Large intestine (tissue), 3 donors: ENCODE results near the gene ARFGAP2. TPM values are rescaled to one million over a fixed set of nuclear protein-coding genes. Genes with fewer than 3 reads are reported as not detected.

Experiments used
- DNase-seq, 2 donors: peaks; one replicate each; pipeline versions ENCODE4 v3.0.0 to v3.0.0-alpha.2; 2013
- H3K27ac ChIP-seq: one replicate; pipeline ENCODE4 v1.5.1; 2013; ENCODE audit warnings: low read length
- H3K27me3 ChIP-seq: 2 replicates; pipeline ENCODE4 v1.6.1; 2013; ENCODE audit warnings: low read length; ENCODE audit not compliant: control insufficient read depth, insufficient read depth
- H3K36me3 ChIP-seq: 2 replicates; pipeline ENCODE4 v1.6.1; 2013; ENCODE audit warnings: low read length; ENCODE audit not compliant: control insufficient read depth, insufficient read depth
- H3K4me1 ChIP-seq: one replicate; pipeline ENCODE4 v1.6.1; 2013; ENCODE audit warnings: low read length; ENCODE audit not compliant: control insufficient read depth, insufficient read depth
- H3K4me3 ChIP-seq: one replicate; pipeline ENCODE4 v1.5.1; 2013; ENCODE audit warnings: low read length
- H3K9me3 ChIP-seq: one replicate; pipeline ENCODE4 v1.6.1; 2013; ENCODE audit warnings: mild to moderate bottlenecking, low read depth, low read length, moderate library complexity; ENCODE audit not compliant: control insufficient read depth
- WGBS: methylation state at CpG from one replicate; pipeline ENCODE4 v1.1.5; 2013; ENCODE audit warnings: low lambda C conversion rate; ENCODE audit not compliant: insufficient coverage; 5-methylcytosine and 5-hydroxymethylcytosine counted together
- polyA plus RNA-seq: library from polyadenylated mRNA; unstranded; fragments of 120-200 nt; gene quantifications from one replicate; pipeline ENCODE4 v1.2.1, GENCODE V29; 2013

ARFGAP2 gene
- polyA plus RNA-seq, 1 donor, result 74.8 TPM

- Histone ChIP-seq H3K27ac (no peak overlapping the region), H3K4me1 (peaks cover 9% of the 10 kb centered on the region), H3K36me3 (peaks cover 75% of the 10 kb centered on the region), H3K27me3 (no peaks in the 10 kb centered on the region), H3K9me3 (no peaks in the 10 kb centered on the region), H3K4me3 (no peak overlapping the region)
- no peak for DNase-seq
- WGBS, result no CpG with 5 or more reads among the region's 8 CpGs
Observed at GRCh38 chr11:47171856-47172255, 4.8 kb downstream of the ARFGAP2 start.

- Histone ChIP-seq H3K36me3 (peaks cover 81% of the 10 kb centered on the region), H3K4me1 (peaks cover 9% of the 10 kb centered on the region), H3K9me3 (no peaks in the 10 kb centered on the region), H3K27me3 (no peaks in the 10 kb centered on the region), H3K4me3 (no peak overlapping the region), H3K27ac (no peak overlapping the region)
- no peak for DNase-seq
- WGBS, result no CpG with 5 or more reads among the region's 16 CpGs
Observed at GRCh38 chr11:47171061-47171838, 5.4 kb downstream of the ARFGAP2 start.

- peaks cover 86% of the 10 kb centered on the region for H3K36me3 ChIP-seq
- H3K27ac ChIP-seq, result no peak overlapping the region
Observed at GRCh38 chr11:47166368-47166767, 10.3 kb downstream of the ARFGAP2 start.

GRCh38 chr11:47165253-47165840 lies 11.3 kb downstream of the ARFGAP2 start:
- H3K27me3 ChIP-seq, result no peaks in the 10 kb centered on the region
- H3K9me3 ChIP-seq, result no peaks in the 10 kb centered on the region
- WGBS, result no CpG with 5 or more reads among the region's 16 CpGs
- no peak for DNase-seq
- peaks cover 82% of the 10 kb centered on the region for H3K36me3 ChIP-seq
- H3K4me3 ChIP-seq, result no peak overlapping the region
- H3K4me1 ChIP-seq, result no peaks in the 10 kb centered on the region
- H3K27ac ChIP-seq, result no peak overlapping the region

More at GRCh38 chr11:47166368-47166767, 10.3 kb downstream of the ARFGAP2 start:
- no CpG with 5 or more reads among the region's 5 CpGs for WGBS
- Histone ChIP-seq H3K9me3 (no peaks in the 10 kb centered on the region), H3K27me3 (no peaks in the 10 kb centered on the region), H3K4me3 (no peak overlapping the region), H3K4me1 (no peaks in the 10 kb centered on the region)
- DNase-seq, result no peak

GRCh38 chr11:47164321-47164720 lies 12.4 kb downstream of the ARFGAP2 start:
- H3K4me1 ChIP-seq, result no peaks in the 10 kb centered on the region
- H3K36me3 ChIP-seq, result peaks cover 77% of the 10 kb centered on the region
- H3K27me3 ChIP-seq, result no peaks in the 10 kb centered on the region
- no peak overlapping the region for H3K4me3 ChIP-seq
- no CpG with 5 or more reads among the region's 4 CpGs for WGBS
- DNase-seq, result no peak
- no peak overlapping the region for H3K27ac ChIP-seq
- H3K9me3 ChIP-seq, result no peaks in the 10 kb centered on the region

GRCh38 chr11:47163898-47164297 lies 12.8 kb downstream of the ARFGAP2 start:
- Histone ChIP-seq H3K36me3 (peaks cover 76% of the 10 kb centered on the region), H3K27ac (no peak overlapping the region), H3K4me1 (no peaks in the 10 kb centered on the region), H3K27me3 (no peaks in the 10 kb centered on the region), H3K9me3 (no peaks in the 10 kb centered on the region), H3K4me3 (no peak overlapping the region)
- DNase-seq, result no peak
- no CpG with 5 or more reads among the region's 15 CpGs for WGBS

GRCh38 chr11:47163193-47163592 lies 13.5 kb downstream of the ARFGAP2 start:
- no peak for DNase-seq
- no peaks in the 10 kb centered on the region for H3K27me3 ChIP-seq
- H3K9me3 ChIP-seq, result no peaks in the 10 kb centered on the region
- H3K4me3 ChIP-seq, result no peak overlapping the region
- no CpG with 5 or more reads among the region's 3 CpGs for WGBS
- H3K4me1 ChIP-seq, result no peaks in the 10 kb centered on the region
- H3K27ac ChIP-seq, result no peak overlapping the region
- peaks cover 72% of the 10 kb centered on the region for H3K36me3 ChIP-seq

- H3K36me3 ChIP-seq, result peaks cover 70% of the 10 kb centered on the region
- no CpG with 5 or more reads among the region's 5 CpGs for WGBS
Observed at GRCh38 chr11:47162426-47162825, 14.3 kb downstream of the ARFGAP2 start.

GRCh38 chr11:47161890-47162289 lies 14.8 kb downstream of the ARFGAP2 start:
- Histone ChIP-seq H3K36me3 (peaks cover 69% of the 10 kb centered on the region), H3K27ac (no peak overlapping the region), H3K27me3 (no peaks in the 10 kb centered on the region), H3K4me1 (no peaks in the 10 kb centered on the region), H3K4me3 (no peak overlapping the region), H3K9me3 (peaks cover 2% of the 10 kb centered on the region)
- 38% methylated on average over 1 of the region's 9 CpGs for WGBS
- DNase-seq, result no peak

More at GRCh38 chr11:47162426-47162825, 14.3 kb downstream of the ARFGAP2 start:
- no peaks in the 10 kb centered on the region for H3K9me3 ChIP-seq
- no peak overlapping the region for H3K27ac ChIP-seq
- no peaks in the 10 kb centered on the region for H3K27me3 ChIP-seq
- DNase-seq, result no peak
- no peaks in the 10 kb centered on the region for H3K4me1 ChIP-seq
- no peak overlapping the region for H3K4me3 ChIP-seq

GRCh38 chr11:47161134-47161854 lies 15.4 kb downstream of the ARFGAP2 start:
- WGBS, result no CpG with 5 or more reads among the region's 14 CpGs
- Histone ChIP-seq H3K9me3 (peaks cover 3% of the 10 kb centered on the region), H3K27me3 (no peaks in the 10 kb centered on the region), H3K27ac (no peak overlapping the region), H3K4me3 (no peak overlapping the region), H3K4me1 (no peaks in the 10 kb centered on the region), H3K36me3 (peaks cover 69% of the 10 kb centered on the region)
- peak; percentile 40 to 56 for DNase-seq
